HepG2 (cell line): Measurements from ENCODE around the gene SCUBE1. TPM values are rescaled to one million over a fixed set of nuclear protein-coding genes. Genes with fewer than 3 reads are reported as not detected.

Experiments
- ATAC-seq: fragments of 200-7000 bp; cut with Tn5 transposase; 3 replicates; pipeline ENCODE4 v1.9.1; 2020; ENCODE audit warnings: mild to moderate bottlenecking, moderate library complexity
- BruUV-seq: library from RNA; stranded (reverse); fragments of 400-500 nt; replicated peaks from 2 replicates; lab custom pipeline; 2021; lab: Mats Ljungman, UMichigan
- CTCF ChIA-PET: fragments of 300-600 bp; formaldehyde crosslinking; extraction: SDS; loops from one replicate; lab custom pipeline; 2021; ENCODE audit warnings: low total read pairs, inconsistent platforms, low intra/inter-chr PET ratio; lab: Yijun Ruan, JAX
- POLR2A ChIA-PET: fragments of 350-600 bp; sonication (Branson Sonifier 250); formaldehyde crosslinking; loops from one replicate; lab custom pipeline; 2020; ENCODE audit warnings: antibody characterized with exemption, inconsistent platforms; lab: Yijun Ruan, JAX
- DNase-seq: peaks from one replicate; pipeline ENCODE4 v3.0.0-alpha.2; 2015; ENCODE audit warnings: low spot score
- FAIRE-seq: peaks from 3 replicates; lab custom pipeline; 2011; peaks lifted over from hg19 to GRCh38; lab: Jason Lieb, UNC
- H2AFZ ChIP-seq: one replicate; pipeline ENCODE4 v1.6.1; 2011; ENCODE audit warnings: low read length, inconsistent platforms
- H3K27ac ChIP-seq: fragments of 300-600 bp; 3 replicates; pipeline ENCODE4 v1.8.0; 2011; ENCODE audit warnings: mixed run types, mild to moderate bottlenecking, mixed read lengths, low read length, inconsistent platforms; ENCODE audit not compliant: insufficient read depth; ENCODE audit errors: extremely low read length
- H3K27me3 ChIP-seq, 2 experiments: fragments of 200-600 bp in 1 of 2; 2 replicates in 1 of 2; 3 replicates in 1 of 2; pipeline versions ENCODE4 v1.6.0 to v1.8.0; 2011; ENCODE audit warnings: low read length in 2 of 2, mild to moderate bottlenecking in 2 of 2, moderate library complexity in 2 of 2, inconsistent platforms in 1 of 2; ENCODE audit not compliant: insufficient read depth in 2 of 2, control insufficient read depth in 1 of 2
- H3K36me3 ChIP-seq, 2 experiments: fragments of 200-600 bp in 1 of 2; replicated peaks in 1 of 2; 2 replicates in 1 of 2; 3 replicates in 1 of 2; pipeline versions ENCODE4 v1.5.1 to v1.8.0; 2011; ENCODE audit warnings: low read length in 2 of 2, inconsistent platforms in 1 of 2; ENCODE audit not compliant: insufficient read depth in 2 of 2, control insufficient read depth in 1 of 2
- H3K4me1 ChIP-seq: 2 replicates; pipeline ENCODE4 v1.5.1; 2012; ENCODE audit warnings: low read length, inconsistent platforms; ENCODE audit not compliant: insufficient read depth
- H3K4me2 ChIP-seq: 2 replicates; pipeline ENCODE4 v1.6.0; 2011; ENCODE audit warnings: low read depth, low read length, inconsistent platforms
- H3K4me3 ChIP-seq, 3 experiments: fragments of 200-600 bp in 1 of 3; sonication (generic), shearing (Covaris generic) in 1 of 3; replicated peaks in 1 of 3; 2 replicates each; pipeline ENCODE4 v1.5.1; 2011 to 2016; ENCODE audit warnings: low read length in 3 of 3, inconsistent platforms in 2 of 3, low read depth in 2 of 3, mild to moderate bottlenecking in 2 of 3, control low read depth in 1 of 3, mixed read lengths in 1 of 3; ENCODE audit not compliant: insufficient read depth in 1 of 3
- H3K79me2 ChIP-seq: one replicate; pipeline ENCODE4 v1.6.1; 2011; ENCODE audit warnings: low read length, inconsistent platforms; ENCODE audit not compliant: insufficient read depth
- H3K9ac ChIP-seq: 2 replicates; pipeline ENCODE4 v1.6.0; 2011; ENCODE audit warnings: mild to moderate bottlenecking, low read depth, low read length, inconsistent platforms; ENCODE audit not compliant: insufficient read depth
- H3K9me3 ChIP-seq: 2 replicates; pipeline ENCODE4 v1.5.1; 2012; ENCODE audit warnings: mild to moderate bottlenecking, low read length
- H4K20me1 ChIP-seq: 2 replicates; pipeline ENCODE4 v1.6.0; 2011; ENCODE audit warnings: inconsistent platforms, mild to moderate bottlenecking, low read length, moderate library complexity; ENCODE audit not compliant: insufficient read depth
- BORCS8-MEF2B ChIP-seq: sonication (generic); formaldehyde crosslinking; IDR thresholded peaks from 2 replicates; pipeline ENCODE4 v1.8.0; 2022; ENCODE audit warnings: mild to moderate bottlenecking, missing genetic modification reagents
- CSRNP1 ChIP-seq: sonication (generic); formaldehyde crosslinking; IDR thresholded peaks from 2 replicates; pipeline ENCODE4 v1.8.1; 2023; ENCODE audit warnings: mild to moderate bottlenecking, missing genetic modification reagents
- FOXP1 ChIP-seq, 2 experiments: fragments of 450-650 bp in 1 of 2; IDR thresholded peaks; 2 replicates each; pipeline ENCODE4 v1.6.1; 2017 to 2018; ENCODE audit warnings: antibody characterized with exemption in 1 of 2
- MTF2 ChIP-seq: sonication (generic); formaldehyde crosslinking; IDR thresholded peaks from 2 replicates; pipeline ENCODE4 v1.5.0; 2020; ENCODE audit warnings: missing genetic modification reagents, borderline replicate concordance
- MYC ChIP-seq: sonication (generic); formaldehyde crosslinking; IDR thresholded peaks from 2 replicates; pipeline ENCODE4 v1.9.0; 2021; ENCODE audit warnings: missing genetic modification reagents, borderline replicate concordance
- NCOR1 ChIP-seq: fragments of 200-600 bp; sonication (generic); IDR thresholded peaks from 2 replicates; pipeline ENCODE4 v1.7.0; 2017; ENCODE audit warnings: antibody characterized with exemption, low read length, borderline replicate concordance
- NKX3-1 ChIP-seq: sonication (generic); formaldehyde crosslinking; IDR thresholded peaks from 2 replicates; pipeline ENCODE4 v1.5.0; 2020; ENCODE audit warnings: missing genetic modification reagents
- RFX5 ChIP-seq: IDR thresholded peaks from 2 replicates; pipeline ENCODE4 v1.6.1; 2011; ENCODE audit warnings: low read depth, low read length, improper control_type of control experiment
- RXRB ChIP-seq: IDR thresholded peaks from 2 replicates; pipeline ENCODE4 v1.6.1; 2016; ENCODE audit warnings: borderline replicate concordance, missing genetic modification reagents, missing compliant biosample characterization
- ZNF292 ChIP-seq: sonication (generic); formaldehyde crosslinking; IDR thresholded peaks from 2 replicates; pipeline ENCODE4 v1.8.1; 2022; ENCODE audit warnings: mild to moderate bottlenecking, low read depth, missing genetic modification reagents, borderline replicate concordance
- ZNF337 ChIP-seq: sonication (generic); formaldehyde crosslinking; IDR thresholded peaks from 2 replicates; pipeline ENCODE4 v1.5.1; 2020; ENCODE audit warnings: missing genetic modification reagents, low read depth, mild to moderate bottlenecking, borderline replicate concordance
- ZNF644 ChIP-seq: IDR thresholded peaks from 2 replicates; pipeline ENCODE4 v1.6.1; 2016; ENCODE audit warnings: low read depth
- ZNF740 ChIP-seq: sonication (generic); formaldehyde crosslinking; IDR thresholded peaks from 2 replicates; pipeline ENCODE4 v1.4.0; 2020; ENCODE audit warnings: missing genetic modification reagents
- in situ Hi-C: cut with HindIII; loops from 2 replicates; pipeline ENCODE4 v1.10.0; 2017; ENCODE audit warnings: low pct_unique_long_range_greater_than_20kb; ENCODE audit not compliant: extremely low pct_ligation_motif_present
- intact Hi-C: fragments of 100-400 bp; cut with micrococcal nuclease; formaldehyde crosslinking; loops from one replicate; pipeline ENCODE4 v1.10.0; 2022; ENCODE audit not compliant: unreplicated experiment
- polyA plus RNA-seq, 8 experiments: library from polyadenylated mRNA; depleted of rRNA in 3 of 8; stranded (reverse) in 7 of 8; unstranded in 1 of 8; fragments of >200 nt; fragmentation: Illumina TruSeq in 4 of 8; extraction: Trizol in 4 of 8; gene quantifications; 2 replicates each; pipeline versions ENCODE4 v1.2.1 to v1.2.3, GENCODE V29; 2011 to 2016; ENCODE audit warnings: low read depth in 4 of 8, missing spikeins in 1 of 8, mixed read lengths in 1 of 8; ENCODE audit not compliant: insufficient read depth in 1 of 8
- total RNA-seq, 5 experiments: library from RNA; depleted of rRNA; stranded (reverse); fragments of >200 nt; fragmentation: Illumina TruSeq; extraction: Trizol; gene quantifications; 2 replicates each; pipeline ENCODE4 v1.2.3, GENCODE V29; 2016; ENCODE audit warnings: low read depth in 1 of 5
- TF ChIP-seq, protein P1 (sequence below): sonication (generic); formaldehyde crosslinking; IDR thresholded peaks from 2 replicates; pipeline ENCODE4 v1.4.0; 2020; ENCODE audit warnings: missing genetic modification reagents

SCUBE1 gene
- total and polyA plus RNA-seq, 2 of the 13 experiments (the other 11 are each of a cell fraction or from before 2014, with no cell fraction given): under 0.01 to 0.05 TPM

GRCh38 chr22:43191831-43192230, 151.3 kb downstream of the SCUBE1 start:
- peaks cover 10% of the 10 kb centered on the region for H3K9me3 ChIP-seq
- TF ChIP-seq ZNF644: no peak
- no peak for TF ChIP-seq CSRNP1 (CRISPR knock-in tag)
- no peak for TF ChIP-seq ZNF337 (CRISPR knock-in tag)
- TF ChIP-seq MYC (CRISPR knock-in tag): no peak
- TF ChIP-seq ZNF740 (CRISPR knock-in tag): no peak
- TF ChIP-seq BORCS8-MEF2B (CRISPR knock-in tag): no peak
- TF ChIP-seq NKX3-1 (CRISPR knock-in tag): no peak
- no peak for TF ChIP-seq FOXP1 (IDR thresholded peaks at IDR 0.05)
- no peak for TF ChIP-seq FOXP1 (CRISPR knock-in tag; IDR thresholded peaks at IDR 0.05)
- no peak for TF ChIP-seq NCOR1
- TF ChIP-seq, protein P1, sequence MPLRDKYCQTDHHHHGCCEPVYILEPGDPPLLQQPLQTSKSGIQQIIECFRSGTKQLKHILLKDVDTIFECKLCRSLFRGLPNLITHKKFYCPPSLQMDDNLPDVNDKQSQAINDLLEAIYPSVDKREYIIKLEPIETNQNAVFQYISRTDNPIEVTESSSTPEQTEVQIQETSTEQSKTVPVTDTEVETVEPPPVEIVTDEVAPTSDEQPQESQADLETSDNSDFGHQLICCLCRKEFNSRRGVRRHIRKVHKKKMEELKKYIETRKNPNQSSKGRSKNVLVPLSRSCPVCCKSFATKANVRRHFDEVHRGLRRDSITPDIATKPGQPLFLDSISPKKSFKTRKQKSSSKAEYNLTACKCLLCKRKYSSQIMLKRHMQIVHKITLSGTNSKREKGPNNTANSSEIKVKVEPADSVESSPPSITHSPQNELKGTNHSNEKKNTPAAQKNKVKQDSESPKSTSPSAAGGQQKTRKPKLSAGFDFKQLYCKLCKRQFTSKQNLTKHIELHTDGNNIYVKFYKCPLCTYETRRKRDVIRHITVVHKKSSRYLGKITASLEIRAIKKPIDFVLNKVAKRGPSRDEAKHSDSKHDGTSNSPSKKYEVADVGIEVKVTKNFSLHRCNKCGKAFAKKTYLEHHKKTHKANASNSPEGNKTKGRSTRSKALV (CRISPR knock-in tag): no peak
- no peak for TF ChIP-seq RFX5
- no peak for TF ChIP-seq RXRB (CRISPR knock-in tag)
- no peak for TF ChIP-seq MTF2 (CRISPR knock-in tag)
- no peak for TF ChIP-seq ZNF292 (CRISPR knock-in tag)
- H4K20me1 ChIP-seq: no peaks in the 10 kb centered on the region
- no peaks in the 10 kb centered on the region for H3K36me3 ChIP-seq
- peaks cover 24% of the 10 kb centered on the region for H3K4me1 ChIP-seq
- in situ Hi-C loops (no loop called here), intact Hi-C loops (no loop called here)
- no peaks in the 10 kb centered on the region for H3K79me2 ChIP-seq
- DNase-seq (no peak), ATAC-seq (no peak), FAIRE-seq (no peak)
- BruUV-seq: no TSS peak
- H3K27ac ChIP-seq: no peak overlapping the region
- ChIA-PET CTCF (no interaction called here), POLR2A (no interaction called here)
- no peak overlapping the region for H3K9ac ChIP-seq
- H3K4me3 ChIP-seq: no peak overlapping the region
- no peak overlapping the region for H2AFZ ChIP-seq
- no peak overlapping the region for H3K4me2 ChIP-seq
- H3K27me3 ChIP-seq: peaks cover 0 to 14% of the 10 kb centered on the region in 2 experiments; a peak in 2 of 5 replicates
